H1 (cell line): Measurements from ENCODE around the gene SHISA7. TPM values are rescaled to one million over a fixed set of nuclear protein-coding genes. Genes with fewer than 3 reads are reported as not detected.

Source experiments
- BACH1 ChIP-seq: IDR thresholded peaks from 2 replicates; pipeline ENCODE4 v1.6.1; 2012; ENCODE audit warnings: low read length, improper control_type of control experiment
- CBX5 ChIP-seq: fragments of 300-800, 300-1000 bp; sonication (generic); IDR thresholded peaks from 2 replicates; pipeline ENCODE4 v1.7.1; 2016; ENCODE audit warnings: antibody characterized with exemption, low read length, low read depth
- CREB1 ChIP-seq: IDR thresholded peaks from 2 replicates; pipeline ENCODE4 v1.6.1; 2012; ENCODE audit warnings: inconsistent platforms
- JUND ChIP-seq: IDR thresholded peaks from 2 replicates; pipeline ENCODE4 v1.6.1; 2011; ENCODE audit warnings: mild to moderate bottlenecking, improper control_type of control experiment, low read length
- SIN3A ChIP-seq, 2 experiments: IDR thresholded peaks in 1 of 2; conservative IDR thresholded peaks in 1 of 2; 2 replicates each; pipeline ENCODE4 v1.6.1; 2011 to 2012; ENCODE audit warnings: low read length in 2 of 2, improper control_type of control experiment in 1 of 2, low read depth in 1 of 2, mild to moderate bottlenecking in 1 of 2
- SP2 ChIP-seq: IDR thresholded peaks from 2 replicates; pipeline ENCODE4 v1.6.1; 2012; ENCODE audit warnings: mild to moderate bottlenecking, low read length, inconsistent platforms
- YY1 ChIP-seq: IDR thresholded peaks from 2 replicates; pipeline ENCODE4 v1.6.1; 2011; ENCODE audit warnings: low read depth, mild to moderate bottlenecking, low read length
- polyA plus RNA-seq, 7 experiments: library from polyadenylated mRNA; depleted of rRNA in 3 of 7; stranded (reverse) in 5 of 7; unstranded in 2 of 7; fragments of >200 nt in 5 of 7; fragments of 200-250 nt in 2 of 7; gene quantifications; 1 replicate in 5 of 7; 2 replicates in 1 of 7; 4 replicates in 1 of 7; pipeline versions ENCODE4 v1.2.1 to v1.2.3, GENCODE V29; 2011 to 2013; ENCODE audit warnings: missing spikeins in 2 of 7, mixed read lengths in 2 of 7
- total RNA-seq: library from RNA; stranded (reverse); fragmentation: NEBNext Ultra II Directional; extraction: Animal tissue kit (Norgen Biotek cat#: 25700); gene quantifications from 2 replicates; pipeline ENCODE4 v1.2.1, GENCODE V29; 2021
- TF ChIP-seq, protein P1 (sequence below): fragments of 300-600 bp; sonication (generic); IDR thresholded peaks from 2 replicates; pipeline ENCODE4 v1.7.1; 2012; ENCODE audit warnings: low read length, moderate library complexity, mild to moderate bottlenecking, inconsistent platforms; ENCODE audit not compliant: insufficient replicate concordance
- TF ChIP-seq, protein P2 (sequence below): IDR thresholded peaks from 2 replicates; pipeline ENCODE4 v1.6.1; 2012; ENCODE audit warnings: inconsistent platforms
- TF ChIP-seq, protein P3 (sequence below): IDR thresholded peaks from 2 replicates; pipeline ENCODE4 v1.6.1; 2012; ENCODE audit warnings: inconsistent platforms

Gene SHISA7
- total and polyA plus RNA-seq, 2 of the 8 experiments (the other 6 are each of a cell fraction or from before 2014, with no cell fraction given): 0.76 to 1.0 TPM

DNA sequence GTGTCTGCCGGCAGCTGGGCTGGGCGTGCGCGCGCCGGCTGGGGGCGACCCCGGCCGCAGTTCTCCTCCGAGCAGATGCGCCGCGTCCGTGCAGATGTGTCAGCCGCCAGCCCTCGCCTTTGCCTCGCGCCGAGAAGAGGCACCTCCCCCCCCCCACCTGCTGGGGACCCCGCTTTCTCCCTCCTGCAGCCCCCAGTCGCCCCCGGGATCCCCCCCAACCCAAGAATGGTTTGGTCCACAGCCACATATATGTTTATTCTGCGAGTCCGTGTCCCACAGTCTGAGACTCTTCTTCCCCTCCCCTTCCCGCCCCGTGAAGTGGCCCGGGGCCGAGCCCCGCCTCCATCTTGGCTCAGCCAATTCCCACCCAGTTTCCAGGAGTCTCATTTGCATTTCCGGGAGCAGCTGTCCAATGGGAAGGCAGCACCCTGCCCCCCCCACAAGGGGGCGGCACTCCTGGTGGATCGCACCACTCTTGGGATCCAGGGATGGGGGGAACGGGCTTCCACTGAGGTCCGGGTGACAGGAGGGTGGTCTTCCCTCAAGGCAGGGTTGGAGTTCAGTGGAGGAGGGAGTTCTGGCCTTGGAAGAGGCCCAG, 9.7 kb upstream of the SHISA7 start (continued):
- TF ChIP-seq, protein P1, sequence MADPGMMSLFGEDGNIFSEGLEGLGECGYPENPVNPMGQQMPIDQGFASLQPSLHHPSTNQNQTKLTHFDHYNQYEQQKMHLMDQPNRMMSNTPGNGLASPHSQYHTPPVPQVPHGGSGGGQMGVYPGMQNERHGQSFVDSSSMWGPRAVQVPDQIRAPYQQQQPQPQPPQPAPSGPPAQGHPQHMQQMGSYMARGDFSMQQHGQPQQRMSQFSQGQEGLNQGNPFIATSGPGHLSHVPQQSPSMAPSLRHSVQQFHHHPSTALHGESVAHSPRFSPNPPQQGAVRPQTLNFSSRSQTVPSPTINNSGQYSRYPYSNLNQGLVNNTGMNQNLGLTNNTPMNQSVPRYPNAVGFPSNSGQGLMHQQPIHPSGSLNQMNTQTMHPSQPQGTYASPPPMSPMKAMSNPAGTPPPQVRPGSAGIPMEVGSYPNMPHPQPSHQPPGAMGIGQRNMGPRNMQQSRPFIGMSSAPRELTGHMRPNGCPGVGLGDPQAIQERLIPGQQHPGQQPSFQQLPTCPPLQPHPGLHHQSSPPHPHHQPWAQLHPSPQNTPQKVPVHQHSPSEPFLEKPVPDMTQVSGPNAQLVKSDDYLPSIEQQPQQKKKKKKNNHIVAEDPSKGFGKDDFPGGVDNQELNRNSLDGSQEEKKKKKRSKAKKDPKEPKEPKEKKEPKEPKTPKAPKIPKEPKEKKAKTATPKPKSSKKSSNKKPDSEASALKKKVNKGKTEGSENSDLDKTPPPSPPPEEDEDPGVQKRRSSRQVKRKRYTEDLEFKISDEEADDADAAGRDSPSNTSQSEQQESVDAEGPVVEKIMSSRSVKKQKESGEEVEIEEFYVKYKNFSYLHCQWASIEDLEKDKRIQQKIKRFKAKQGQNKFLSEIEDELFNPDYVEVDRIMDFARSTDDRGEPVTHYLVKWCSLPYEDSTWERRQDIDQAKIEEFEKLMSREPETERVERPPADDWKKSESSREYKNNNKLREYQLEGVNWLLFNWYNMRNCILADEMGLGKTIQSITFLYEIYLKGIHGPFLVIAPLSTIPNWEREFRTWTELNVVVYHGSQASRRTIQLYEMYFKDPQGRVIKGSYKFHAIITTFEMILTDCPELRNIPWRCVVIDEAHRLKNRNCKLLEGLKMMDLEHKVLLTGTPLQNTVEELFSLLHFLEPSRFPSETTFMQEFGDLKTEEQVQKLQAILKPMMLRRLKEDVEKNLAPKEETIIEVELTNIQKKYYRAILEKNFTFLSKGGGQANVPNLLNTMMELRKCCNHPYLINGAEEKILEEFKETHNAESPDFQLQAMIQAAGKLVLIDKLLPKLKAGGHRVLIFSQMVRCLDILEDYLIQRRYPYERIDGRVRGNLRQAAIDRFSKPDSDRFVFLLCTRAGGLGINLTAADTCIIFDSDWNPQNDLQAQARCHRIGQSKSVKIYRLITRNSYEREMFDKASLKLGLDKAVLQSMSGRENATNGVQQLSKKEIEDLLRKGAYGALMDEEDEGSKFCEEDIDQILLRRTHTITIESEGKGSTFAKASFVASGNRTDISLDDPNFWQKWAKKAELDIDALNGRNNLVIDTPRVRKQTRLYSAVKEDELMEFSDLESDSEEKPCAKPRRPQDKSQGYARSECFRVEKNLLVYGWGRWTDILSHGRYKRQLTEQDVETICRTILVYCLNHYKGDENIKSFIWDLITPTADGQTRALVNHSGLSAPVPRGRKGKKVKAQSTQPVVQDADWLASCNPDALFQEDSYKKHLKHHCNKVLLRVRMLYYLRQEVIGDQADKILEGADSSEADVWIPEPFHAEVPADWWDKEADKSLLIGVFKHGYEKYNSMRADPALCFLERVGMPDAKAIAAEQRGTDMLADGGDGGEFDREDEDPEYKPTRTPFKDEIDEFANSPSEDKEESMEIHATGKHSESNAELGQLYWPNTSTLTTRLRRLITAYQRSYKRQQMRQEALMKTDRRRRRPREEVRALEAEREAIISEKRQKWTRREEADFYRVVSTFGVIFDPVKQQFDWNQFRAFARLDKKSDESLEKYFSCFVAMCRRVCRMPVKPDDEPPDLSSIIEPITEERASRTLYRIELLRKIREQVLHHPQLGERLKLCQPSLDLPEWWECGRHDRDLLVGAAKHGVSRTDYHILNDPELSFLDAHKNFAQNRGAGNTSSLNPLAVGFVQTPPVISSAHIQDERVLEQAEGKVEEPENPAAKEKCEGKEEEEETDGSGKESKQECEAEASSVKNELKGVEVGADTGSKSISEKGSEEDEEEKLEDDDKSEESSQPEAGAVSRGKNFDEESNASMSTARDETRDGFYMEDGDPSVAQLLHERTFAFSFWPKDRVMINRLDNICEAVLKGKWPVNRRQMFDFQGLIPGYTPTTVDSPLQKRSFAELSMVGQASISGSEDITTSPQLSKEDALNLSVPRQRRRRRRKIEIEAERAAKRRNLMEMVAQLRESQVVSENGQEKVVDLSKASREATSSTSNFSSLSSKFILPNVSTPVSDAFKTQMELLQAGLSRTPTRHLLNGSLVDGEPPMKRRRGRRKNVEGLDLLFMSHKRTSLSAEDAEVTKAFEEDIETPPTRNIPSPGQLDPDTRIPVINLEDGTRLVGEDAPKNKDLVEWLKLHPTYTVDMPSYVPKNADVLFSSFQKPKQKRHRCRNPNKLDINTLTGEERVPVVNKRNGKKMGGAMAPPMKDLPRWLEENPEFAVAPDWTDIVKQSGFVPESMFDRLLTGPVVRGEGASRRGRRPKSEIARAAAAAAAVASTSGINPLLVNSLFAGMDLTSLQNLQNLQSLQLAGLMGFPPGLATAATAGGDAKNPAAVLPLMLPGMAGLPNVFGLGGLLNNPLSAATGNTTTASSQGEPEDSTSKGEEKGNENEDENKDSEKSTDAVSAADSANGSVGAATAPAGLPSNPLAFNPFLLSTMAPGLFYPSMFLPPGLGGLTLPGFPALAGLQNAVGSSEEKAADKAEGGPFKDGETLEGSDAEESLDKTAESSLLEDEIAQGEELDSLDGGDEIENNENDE: no peak
- TF ChIP-seq, protein P2, sequence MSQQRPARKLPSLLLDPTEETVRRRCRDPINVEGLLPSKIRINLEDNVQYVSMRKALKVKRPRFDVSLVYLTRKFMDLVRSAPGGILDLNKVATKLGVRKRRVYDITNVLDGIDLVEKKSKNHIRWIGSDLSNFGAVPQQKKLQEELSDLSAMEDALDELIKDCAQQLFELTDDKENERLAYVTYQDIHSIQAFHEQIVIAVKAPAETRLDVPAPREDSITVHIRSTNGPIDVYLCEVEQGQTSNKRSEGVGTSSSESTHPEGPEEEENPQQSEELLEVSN: 0 out of 2 replicates have a peak, but pooled peaks have one; percentile 34
- TF ChIP-seq, protein P3, sequence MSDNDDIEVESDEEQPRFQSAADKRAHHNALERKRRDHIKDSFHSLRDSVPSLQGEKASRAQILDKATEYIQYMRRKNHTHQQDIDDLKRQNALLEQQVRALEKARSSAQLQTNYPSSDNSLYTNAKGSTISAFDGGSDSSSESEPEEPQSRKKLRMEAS: peak; percentile 53
- TF ChIP-seq SIN3A (conservative IDR thresholded peaks at IDR 0.05 in 1 of 2, IDR thresholded peaks at IDR 0.05 in 1 of 2; ENCODE audit: low read depth in 1 of 2, low read length in 2 of 2) (peak in 1 of 2 experiments; percentile 28; a peak in 1 of 4 replicates), SP2 (no peak), BACH1 (no peak; the same call in 1 of the 2 replicates), CBX5 (no peak), YY1 (no peak), JUND (peak; percentile 85), CREB1 (peak; percentile 6)
